ENCODE data around the gene TRIM66.

DNA sequence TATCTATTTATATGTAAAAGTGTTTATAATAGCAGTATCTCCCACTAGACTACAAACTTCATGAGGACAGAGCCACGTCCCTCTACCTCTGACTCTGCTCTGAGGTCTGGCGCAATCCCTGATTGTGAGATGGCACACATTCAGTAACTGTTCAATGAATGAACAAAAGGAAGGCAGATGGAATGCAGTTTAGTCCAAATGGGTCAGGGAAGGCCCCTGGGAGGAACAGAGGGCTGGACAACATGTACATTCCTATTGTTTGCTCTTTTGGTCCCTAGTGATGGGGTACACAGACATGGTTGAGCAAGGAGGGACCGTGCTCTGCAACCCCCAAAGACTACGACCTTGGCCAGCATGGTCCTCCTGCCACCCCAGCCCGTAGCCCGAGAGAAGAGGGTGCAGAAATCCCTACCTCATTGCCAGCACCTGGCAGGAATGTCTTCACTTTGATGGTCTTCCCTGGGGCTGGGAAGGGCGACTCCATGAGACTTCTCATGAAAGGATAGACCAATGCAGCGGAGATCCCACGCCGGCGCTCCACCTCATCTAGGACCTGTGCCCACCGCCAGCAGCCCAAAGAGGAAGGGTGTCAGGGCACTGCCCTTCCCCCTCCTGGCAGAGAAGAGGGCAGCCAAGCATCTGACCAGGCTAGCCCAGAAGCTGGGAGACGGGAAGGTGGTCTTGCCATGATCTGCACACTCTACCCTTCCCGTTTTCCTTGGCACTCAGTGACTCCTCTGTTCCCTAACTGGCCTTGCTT is 24.4 kb upstream of the TRIM66 start:
- TF ChIP-seq, protein P1, sequence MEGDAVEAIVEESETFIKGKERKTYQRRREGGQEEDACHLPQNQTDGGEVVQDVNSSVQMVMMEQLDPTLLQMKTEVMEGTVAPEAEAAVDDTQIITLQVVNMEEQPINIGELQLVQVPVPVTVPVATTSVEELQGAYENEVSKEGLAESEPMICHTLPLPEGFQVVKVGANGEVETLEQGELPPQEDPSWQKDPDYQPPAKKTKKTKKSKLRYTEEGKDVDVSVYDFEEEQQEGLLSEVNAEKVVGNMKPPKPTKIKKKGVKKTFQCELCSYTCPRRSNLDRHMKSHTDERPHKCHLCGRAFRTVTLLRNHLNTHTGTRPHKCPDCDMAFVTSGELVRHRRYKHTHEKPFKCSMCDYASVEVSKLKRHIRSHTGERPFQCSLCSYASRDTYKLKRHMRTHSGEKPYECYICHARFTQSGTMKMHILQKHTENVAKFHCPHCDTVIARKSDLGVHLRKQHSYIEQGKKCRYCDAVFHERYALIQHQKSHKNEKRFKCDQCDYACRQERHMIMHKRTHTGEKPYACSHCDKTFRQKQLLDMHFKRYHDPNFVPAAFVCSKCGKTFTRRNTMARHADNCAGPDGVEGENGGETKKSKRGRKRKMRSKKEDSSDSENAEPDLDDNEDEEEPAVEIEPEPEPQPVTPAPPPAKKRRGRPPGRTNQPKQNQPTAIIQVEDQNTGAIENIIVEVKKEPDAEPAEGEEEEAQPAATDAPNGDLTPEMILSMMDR (IDR thresholded peaks at IDR 0.05; ENCODE audit: low read depth, low read length) = no peak
- no peak for TF ChIP-seq POLR2A (IDR thresholded peaks at IDR 0.05; ENCODE audit: extremely low read depth, insufficient read length)
- TF ChIP-seq MYC (IDR thresholded peaks at IDR 0.05; ENCODE audit: low read depth, low read length) = no peak
- TF ChIP-seq, protein P2, sequence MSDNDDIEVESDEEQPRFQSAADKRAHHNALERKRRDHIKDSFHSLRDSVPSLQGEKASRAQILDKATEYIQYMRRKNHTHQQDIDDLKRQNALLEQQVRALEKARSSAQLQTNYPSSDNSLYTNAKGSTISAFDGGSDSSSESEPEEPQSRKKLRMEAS (IDR thresholded peaks at IDR 0.05; ENCODE audit: low read depth, low read length) = no peak

All from NB4 (cell line).